NCI-H1930 (cell line): ENCODE measurements around the gene KRTAP5-8.
"Not testable (repeated sequence)": the region's sequence is repeated elsewhere in the genome, so short reads cannot be mapped to it uniquely, and the experiment has no call there.

Source experiments
- DNase-seq, 2 experiments: peaks; one replicate each; lab custom pipeline; 2025; lab: John Stamatoyannopoulos, UW

Gene KRTAP5-8

DNA sequence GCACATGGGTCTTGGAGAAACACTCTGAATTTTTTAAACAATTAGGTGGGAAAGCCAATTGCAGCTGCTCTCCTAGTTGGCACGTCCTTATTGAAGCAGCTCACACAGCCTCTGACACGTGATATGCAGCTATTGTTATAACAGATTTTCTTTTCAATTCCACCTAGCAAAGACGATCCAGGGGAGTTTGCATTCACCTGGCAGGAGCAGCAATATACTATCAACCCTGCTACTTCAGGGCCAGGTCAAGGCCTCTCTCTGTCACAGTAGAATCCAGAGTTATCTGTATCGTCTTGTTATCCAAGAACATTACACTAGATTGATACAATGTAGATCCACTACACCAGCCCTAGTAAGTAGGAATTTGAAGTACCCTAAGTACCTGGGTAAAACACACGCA, 36.6 kb downstream of the KRTAP5-8 start:
- DNase-seq = no peak

DNA sequence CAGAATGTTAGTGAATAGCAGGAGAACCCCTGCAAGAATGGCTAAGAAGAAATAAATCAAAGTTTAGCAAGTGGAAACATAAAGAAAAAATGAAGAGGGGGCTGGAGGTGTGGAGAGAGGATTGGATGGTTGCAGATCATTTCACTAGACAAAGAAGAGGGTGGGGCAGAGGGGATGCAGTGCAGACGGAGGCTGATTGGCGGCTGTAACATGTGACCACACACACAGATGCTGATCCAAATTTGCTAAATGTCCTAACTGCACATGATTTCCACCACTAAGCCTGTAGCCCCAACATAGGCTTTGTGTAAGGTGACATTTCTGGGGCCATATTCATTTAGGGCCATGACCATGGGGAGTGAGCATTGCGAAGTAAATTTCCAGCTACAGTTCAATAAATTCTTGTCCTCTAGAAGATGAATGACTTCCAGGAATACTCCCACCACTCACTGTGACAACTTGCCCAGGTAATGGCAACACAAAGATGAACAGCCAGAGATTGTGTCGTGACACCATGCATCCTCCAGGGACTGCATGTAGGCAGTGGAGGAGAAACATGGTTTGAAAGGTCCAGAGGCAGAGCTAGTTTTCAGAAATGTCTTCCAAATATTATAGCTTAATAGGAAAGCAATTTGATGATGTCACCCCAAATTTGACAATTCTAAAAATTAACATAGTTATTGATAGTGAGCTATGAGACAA, 38.0 kb downstream of the KRTAP5-8 start:
- DNase-seq = no peak

DNA sequence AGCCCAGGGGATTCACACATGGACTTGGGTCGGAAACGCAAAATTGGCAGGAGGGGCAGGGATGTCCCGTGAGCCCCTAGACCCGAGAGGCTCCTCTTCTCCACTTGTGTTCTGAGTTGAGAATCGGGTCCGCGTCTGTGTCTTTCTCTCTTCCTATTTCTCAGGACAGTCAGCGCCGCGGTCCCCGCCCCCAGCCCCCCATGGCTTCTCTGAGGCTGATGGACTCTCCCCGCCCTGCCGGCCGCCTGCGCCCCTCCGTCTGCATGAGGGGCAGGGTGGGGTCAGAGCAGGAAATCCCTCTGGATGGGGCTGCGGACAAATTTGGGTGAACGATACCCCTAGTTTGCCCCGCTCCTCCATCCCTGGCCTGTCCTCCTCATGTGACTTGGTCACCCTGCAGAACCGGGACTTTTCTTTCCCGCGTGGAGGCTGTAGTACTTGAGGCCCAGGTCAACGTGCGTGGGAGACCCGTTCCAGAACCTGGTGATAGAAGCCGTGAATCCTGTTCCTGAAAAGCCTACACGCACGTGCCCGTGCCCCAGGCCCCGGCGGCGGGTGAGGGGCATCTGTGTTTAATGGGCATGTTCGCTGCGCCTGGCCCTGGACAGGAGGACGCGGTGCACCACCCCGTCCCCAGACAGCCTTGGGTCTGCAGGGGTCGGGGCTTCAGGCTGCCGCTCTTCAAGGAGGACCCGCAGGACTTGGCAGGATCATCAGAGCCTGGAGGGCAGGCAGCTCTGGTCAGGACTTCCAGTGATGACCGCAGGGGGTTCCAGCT, 39.1 kb downstream of the KRTAP5-8 start:
- DNase-seq = not testable (repeated sequence)

DNA sequence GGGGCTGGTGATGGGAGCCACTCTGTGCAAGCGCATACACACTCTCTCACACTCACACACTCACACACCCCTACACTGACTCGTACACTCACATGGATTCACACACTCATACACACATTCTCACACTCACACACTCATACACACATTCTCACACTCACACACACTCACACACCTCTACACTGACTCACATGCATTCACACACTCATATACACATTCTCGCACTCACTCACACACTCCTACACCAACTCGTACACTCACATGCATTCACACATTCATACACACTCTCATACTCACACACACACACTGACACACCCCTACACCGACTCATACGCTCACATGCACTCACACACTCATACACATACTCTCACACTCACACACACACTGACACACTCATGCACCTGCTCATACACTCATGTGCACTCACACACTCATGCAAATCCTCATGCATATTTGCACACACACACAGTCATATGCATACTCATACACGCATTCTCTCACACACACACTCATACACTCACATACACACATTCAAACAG, 39.7 kb downstream of the KRTAP5-8 start:
- DNase-seq = no peak

DNA sequence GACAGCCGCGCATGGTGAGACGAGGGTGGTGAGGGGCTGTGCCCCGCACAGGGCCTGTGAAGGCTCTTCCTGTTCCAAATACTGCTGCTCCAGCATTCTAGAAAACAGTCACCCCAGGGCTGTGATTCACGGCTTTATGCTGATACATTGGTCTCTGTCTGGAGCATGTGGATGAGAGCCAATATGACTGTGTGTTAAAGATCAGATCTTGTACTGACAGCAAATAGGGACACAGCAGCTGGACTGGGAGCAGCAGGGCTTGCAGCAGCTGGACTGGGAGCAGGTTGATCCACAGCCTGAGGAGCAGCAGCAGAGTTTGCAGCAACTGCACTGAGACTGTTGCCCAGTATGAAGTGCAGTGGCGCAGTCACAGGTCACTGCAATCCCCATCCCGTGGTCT, 41.7 kb downstream of the KRTAP5-8 start:
- not testable (repeated sequence) for DNase-seq

DNA sequence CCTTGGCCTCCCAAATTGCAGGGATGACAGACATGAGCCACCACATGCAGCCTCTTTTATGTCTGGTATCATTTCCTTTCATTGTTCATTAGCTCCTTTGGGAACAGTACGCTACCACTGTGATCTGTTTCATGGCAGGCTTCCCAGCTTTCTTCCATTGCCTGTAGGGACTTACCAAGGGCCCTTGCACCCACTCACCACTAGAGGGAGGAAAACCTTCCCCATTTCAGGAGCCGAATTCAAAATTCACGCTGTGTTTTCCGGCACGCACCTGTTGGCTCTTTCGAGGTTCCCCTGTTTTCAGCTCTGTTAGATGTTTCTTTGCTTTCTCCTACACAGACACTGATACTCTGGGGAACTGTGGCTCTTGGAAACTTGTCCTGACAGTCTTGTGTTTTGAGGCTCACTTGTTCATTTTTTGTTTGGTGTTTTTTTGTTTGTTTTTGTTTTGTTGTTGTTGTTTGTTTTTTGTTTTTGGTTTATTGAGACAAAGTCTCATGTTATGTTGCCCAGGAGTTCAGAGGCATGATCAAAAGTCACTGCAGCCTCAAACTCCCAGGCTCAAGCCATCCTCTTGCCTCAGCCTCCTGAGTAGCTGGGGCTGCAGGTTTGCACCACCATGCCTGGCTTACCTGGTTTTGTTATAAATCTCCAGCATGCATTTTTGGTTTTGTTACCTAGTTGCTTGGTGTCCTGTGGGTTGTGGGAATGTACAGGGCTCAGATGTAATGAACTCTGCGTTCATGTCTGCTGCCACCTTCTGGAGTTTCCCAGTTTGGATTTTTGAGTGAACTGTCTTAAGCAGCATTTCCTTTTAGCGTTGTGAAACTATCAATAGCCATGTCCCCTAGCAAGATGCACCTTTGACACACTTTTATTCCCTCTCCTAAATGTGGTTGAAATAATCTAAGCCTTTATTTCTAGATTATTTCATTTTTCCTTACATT, 42.5 kb downstream of the KRTAP5-8 start:
- DNase-seq = peak in 1 of 2 experiments; percentile 57

DNA sequence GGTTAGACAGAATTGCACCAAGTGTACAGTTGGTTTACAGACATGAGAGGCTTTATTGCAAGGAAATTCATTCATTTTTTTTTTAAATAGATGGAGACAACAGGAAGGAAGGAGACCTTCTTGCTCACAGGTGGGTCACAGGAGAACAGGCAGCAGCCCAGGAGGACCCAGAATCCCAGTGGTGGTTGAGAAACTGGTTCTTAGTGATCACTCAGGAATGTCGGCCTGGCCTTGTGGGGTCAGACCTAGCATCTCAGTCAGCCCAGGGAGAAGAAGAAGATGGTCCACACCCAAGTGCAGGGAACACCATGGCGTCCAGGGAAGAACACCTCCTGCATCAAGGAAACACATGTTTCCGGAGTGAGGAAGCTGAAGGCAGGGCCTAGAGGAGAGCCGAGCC, 44.0 kb downstream of the KRTAP5-8 start:
- no peak for DNase-seq

DNA sequence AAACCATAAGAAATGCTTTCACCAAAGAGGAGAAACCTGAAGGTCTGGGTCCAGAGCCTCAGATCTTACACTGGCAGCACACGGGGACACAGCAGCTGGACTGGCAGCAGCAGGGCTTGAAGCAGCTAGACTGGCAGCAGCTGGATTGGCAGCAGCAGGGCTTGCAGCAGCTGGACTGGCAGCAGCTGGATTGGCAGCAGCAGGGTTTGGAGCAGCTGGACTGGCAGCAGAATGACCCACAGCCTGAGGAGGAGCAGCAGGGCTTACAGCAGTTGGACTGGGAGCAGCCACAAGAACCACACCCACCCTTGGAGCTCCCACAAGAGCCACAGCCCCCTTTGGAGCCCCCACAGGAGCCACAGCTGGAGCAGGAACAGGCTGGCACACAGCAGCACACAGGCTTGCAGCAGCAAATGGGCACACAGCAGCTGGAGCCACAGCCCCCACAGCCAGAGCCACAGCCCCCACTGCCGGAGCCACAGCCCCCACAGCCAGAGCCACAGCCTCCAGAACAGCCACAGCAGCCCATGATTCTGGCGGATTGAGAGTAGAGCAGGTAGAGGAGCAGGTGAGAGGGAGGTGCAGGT, 44.6 kb downstream of the KRTAP5-8 start, which contains the start of gene KRTAP5-11:
Gene KRTAP5-11, minus strand, starts transcription at position 567 of the 587 bp plus-strand sequence. Its CDS starts 38 bp downstream, at position 529.
- DNase-seq = no peak

DNA sequence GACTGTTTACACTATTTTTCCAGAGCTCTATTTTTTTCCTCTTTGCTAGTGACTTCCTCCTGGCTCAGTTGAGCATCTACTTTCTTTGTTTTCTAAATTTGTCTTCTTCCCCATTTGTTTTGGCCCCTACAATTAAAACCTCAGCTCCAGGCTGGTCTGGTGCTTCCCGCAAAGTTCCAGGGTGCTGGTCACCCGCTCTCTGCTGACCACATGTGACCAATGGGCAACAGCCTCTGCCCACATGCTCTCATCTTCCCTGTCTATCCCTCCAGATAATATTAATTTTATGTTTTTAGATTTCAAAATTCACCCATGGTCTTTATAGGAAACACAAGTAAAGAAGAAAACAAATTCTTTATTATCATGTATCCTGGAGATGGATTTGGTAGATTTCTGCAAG, 45.1 kb downstream of the KRTAP5-8 start:
- DNase-seq = not testable (repeated sequence)

DNA sequence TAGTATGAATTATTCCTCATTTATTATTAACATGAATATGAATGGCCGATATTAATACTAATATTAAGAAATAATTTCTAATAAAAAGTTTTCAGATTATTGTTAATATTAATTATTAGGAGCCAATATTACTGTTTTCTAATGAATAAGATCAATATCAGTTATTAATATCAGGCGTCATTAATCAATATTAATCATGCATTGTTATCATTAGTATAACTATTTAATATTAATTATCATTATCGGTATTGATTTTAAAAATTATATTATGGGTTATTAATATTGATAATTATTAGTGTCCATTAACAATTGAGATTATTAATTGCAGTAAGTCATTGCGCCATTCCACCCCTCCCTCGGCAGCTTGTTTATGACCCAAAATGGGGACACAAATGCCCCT, 47.8 kb downstream of the KRTAP5-8 start:
- not testable (repeated sequence) for DNase-seq

DNA sequence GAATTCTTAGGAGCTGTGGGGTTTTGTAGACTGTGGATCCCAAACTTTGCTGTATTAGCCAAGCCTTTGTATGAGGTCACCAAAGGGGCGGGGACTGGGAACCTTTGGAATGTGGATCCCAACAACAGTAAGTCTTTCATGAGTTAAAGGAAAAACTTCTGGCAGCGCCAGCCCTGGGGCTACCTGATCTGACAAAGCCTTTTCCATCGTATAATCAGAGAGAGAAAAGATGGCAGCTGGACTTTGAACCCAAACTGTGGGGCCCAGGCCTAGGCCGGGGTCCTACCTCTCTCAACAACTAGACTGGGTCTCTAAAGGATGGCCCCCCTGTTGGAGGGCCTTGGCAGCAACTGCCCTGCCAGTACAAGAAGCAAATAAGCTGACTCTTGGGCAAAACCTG, 50.5 kb downstream of the KRTAP5-8 start:
- DNase-seq = not testable (repeated sequence)
